ENCODE data around the gene WDR18.

WDR18 gene

DNA sequence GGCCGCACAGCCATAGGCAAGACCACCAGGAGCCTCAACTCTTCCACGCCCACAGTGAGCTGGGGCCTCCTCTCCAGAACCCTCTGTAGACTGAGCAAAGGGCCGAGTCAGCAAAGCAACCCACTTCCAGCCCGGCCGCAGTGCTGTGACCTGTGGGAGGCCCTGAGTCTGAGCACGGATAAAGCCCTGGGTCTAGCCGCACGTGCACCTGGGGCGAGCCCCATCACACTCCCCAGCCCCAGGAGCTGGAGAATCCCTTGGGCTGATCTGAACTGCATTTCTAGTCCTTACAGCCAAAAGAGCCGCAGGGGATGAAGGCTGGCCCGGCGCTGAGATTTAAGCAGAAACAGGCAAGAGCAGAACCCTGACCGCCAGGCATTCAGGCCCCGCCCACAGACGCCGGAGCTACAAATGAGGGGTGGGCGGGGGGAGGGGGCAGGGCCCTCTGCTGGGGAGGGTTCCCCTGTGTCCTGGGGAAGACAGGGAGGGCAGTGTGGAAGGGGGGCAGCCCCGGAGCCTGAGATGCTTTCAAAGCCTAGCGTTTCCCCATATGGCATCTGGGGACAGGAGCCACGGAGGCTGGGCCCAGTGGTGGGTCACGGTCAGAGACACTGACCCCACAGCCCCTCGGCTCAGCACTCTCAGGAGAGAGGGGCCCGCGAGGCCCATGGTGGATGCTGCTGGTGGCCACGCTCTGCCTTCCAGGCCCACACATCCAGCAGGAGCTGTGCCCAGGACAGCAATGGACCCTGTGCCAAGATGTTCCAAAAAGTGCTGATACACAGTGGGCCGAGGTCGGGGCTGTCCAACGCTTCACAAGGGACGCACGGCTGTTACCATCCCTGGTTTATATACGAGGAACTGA lies 31.9 kb downstream of the WDR18 start:
- Histone ChIP-seq H3K27me3 (ENCODE audit: insufficient read depth, low read length, poor library complexity, severe bottlenecking) (peaks cover 4% of the 10 kb centered on the region), H3K4me1 (ENCODE audit: insufficient read depth, low read length, poor library complexity, severe bottlenecking) (peaks cover 26% of the 10 kb centered on the region), H3K9ac (ENCODE audit: low read depth, low read length, poor library complexity, severe bottlenecking) (no peak overlapping the region), H3K9me3 (ENCODE audit: insufficient read depth, low read depth, low read length) (no peaks in the 10 kb centered on the region), H4K20me1 (ENCODE audit: insufficient read depth, low read length, poor library complexity, severe bottlenecking) (peaks cover 75% of the 10 kb centered on the region), H3K9me2 (replicated peaks; ENCODE audit: low read depth, low read length) (no peaks in the 10 kb centered on the region), H2AFZ (ENCODE audit: low read length) (no peak overlapping the region), H3K4me3 (ENCODE audit: low read length, poor library complexity, severe bottlenecking) (no peak overlapping the region), H3F3A (ENCODE audit: low read depth) (no peaks in the 10 kb centered on the region), H3K36me3 (ENCODE audit: insufficient read depth, low read length) (peaks cover 17% of the 10 kb centered on the region; the same call in 1 of the 2 replicates), H3K79me2 (ENCODE audit: insufficient read depth, low read length) (peaks cover 77% of the 10 kb centered on the region), H3K4me2 (ENCODE audit: low read depth, low read length, poor library complexity, severe bottlenecking) (peak overlapping the region; percentile 97)
- TF ChIP-seq, protein P1, sequence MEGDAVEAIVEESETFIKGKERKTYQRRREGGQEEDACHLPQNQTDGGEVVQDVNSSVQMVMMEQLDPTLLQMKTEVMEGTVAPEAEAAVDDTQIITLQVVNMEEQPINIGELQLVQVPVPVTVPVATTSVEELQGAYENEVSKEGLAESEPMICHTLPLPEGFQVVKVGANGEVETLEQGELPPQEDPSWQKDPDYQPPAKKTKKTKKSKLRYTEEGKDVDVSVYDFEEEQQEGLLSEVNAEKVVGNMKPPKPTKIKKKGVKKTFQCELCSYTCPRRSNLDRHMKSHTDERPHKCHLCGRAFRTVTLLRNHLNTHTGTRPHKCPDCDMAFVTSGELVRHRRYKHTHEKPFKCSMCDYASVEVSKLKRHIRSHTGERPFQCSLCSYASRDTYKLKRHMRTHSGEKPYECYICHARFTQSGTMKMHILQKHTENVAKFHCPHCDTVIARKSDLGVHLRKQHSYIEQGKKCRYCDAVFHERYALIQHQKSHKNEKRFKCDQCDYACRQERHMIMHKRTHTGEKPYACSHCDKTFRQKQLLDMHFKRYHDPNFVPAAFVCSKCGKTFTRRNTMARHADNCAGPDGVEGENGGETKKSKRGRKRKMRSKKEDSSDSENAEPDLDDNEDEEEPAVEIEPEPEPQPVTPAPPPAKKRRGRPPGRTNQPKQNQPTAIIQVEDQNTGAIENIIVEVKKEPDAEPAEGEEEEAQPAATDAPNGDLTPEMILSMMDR (conservative IDR thresholded peaks at IDR 0.05; ENCODE audit: low read length), result no peak
- TF ChIP-seq EZH2phosphoT487 (IDR thresholded peaks at IDR 0.05; ENCODE audit: borderline replicate concordance), result no peak

DNA sequence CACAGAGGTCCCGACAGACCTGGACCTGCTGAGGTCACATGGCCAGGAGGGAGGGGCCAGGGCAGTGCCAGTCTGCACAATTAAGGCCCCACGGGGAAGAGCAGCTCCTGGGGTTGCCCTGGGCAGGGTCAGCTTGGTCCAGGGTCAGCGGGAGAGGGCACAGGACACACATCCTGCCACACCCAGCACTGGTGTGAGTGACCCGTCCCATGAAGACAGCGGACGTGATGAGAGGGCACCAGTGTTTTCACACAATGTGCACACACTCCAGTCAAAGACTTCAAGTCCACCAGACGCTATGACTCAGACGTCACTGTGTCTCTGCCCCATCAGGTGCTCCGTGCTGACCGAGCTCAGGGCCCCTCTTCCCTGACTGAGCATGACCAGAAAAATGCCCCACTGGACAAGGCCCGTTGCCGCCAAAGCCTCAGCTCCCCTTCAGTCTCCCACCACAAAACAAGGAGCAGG lies 32.5 kb downstream of the WDR18 start:
- no peaks in the 10 kb centered on the region for H3K9me3 ChIP-seq (ENCODE audit: insufficient read depth, low read depth, low read length)
- peaks cover 77% of the 10 kb centered on the region for H3K79me2 ChIP-seq (ENCODE audit: insufficient read depth, low read length)
- TF ChIP-seq, protein P1 (conservative IDR thresholded peaks at IDR 0.05; ENCODE audit: low read length), result no peak
- no peak for TF ChIP-seq EZH2phosphoT487 (IDR thresholded peaks at IDR 0.05; ENCODE audit: borderline replicate concordance)
- H3K4me1 ChIP-seq (ENCODE audit: insufficient read depth, low read length, poor library complexity, severe bottlenecking), result peaks cover 26% of the 10 kb centered on the region
- H3K27me3 ChIP-seq (ENCODE audit: insufficient read depth, low read length, poor library complexity, severe bottlenecking), result peaks cover 4% of the 10 kb centered on the region
- no peaks in the 10 kb centered on the region for H3K9me2 ChIP-seq (replicated peaks; ENCODE audit: low read depth, low read length)
- H3K4me3 ChIP-seq (ENCODE audit: low read length, poor library complexity, severe bottlenecking), result peak overlapping the region; percentile 99
- peaks cover 17% of the 10 kb centered on the region; the same call in 1 of the 2 replicates for H3K36me3 ChIP-seq (ENCODE audit: insufficient read depth, low read length)
- peak overlapping the region; percentile 97 for H3K4me2 ChIP-seq (ENCODE audit: low read depth, low read length, poor library complexity, severe bottlenecking)
- peaks cover 2% of the 10 kb centered on the region; the same call in 1 of the 2 replicates for H3F3A ChIP-seq (ENCODE audit: low read depth)
- peaks cover 75% of the 10 kb centered on the region for H4K20me1 ChIP-seq (ENCODE audit: insufficient read depth, low read length, poor library complexity, severe bottlenecking)
- no peak overlapping the region for H2AFZ ChIP-seq (ENCODE audit: low read length)
- peak overlapping the region; percentile 97 for H3K9ac ChIP-seq (ENCODE audit: low read depth, low read length, poor library complexity, severe bottlenecking)

DNA sequence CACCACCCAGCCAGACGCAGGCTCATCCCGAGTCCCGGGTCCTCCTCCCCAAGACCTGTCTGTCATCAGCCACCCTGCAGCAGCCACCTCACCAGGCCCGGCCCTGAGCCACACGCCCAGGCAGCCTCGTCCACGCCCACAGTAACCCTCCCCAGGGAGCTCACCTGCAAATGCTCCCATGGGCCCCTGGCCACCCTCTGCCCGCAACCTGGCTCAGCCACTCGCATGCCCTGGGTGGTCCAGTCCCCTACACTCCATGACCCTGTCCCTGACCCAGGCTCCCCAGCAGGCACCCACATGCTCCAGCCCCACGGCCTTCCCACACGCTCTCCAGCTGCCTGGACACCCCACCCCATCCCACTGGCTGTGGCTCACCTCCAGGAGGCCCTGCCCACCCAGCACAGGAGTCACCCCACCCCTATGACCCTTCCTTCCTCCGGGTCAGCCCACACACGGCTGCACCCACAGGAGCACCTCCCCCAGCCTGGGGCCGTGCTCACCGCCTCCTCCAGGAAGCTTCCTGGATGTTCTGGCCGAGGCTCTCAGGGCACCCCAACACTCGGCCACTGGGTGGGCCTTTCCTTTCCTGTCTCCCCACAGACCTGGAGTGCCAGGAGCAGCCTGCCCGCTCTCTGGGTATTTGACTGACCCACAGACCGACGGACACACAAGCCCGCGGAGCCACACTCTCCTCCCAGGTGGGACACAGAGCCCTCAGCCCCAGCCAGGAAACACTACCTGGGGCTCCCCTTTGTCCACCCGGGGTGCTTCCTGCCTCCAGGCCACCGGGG lies 33.2 kb downstream of the WDR18 start:
- H3K27me3 ChIP-seq (ENCODE audit: insufficient read depth, low read length, poor library complexity, severe bottlenecking), result peaks cover 4% of the 10 kb centered on the region
- H2AFZ ChIP-seq (ENCODE audit: low read length), result no peak overlapping the region
- H3K9ac ChIP-seq (ENCODE audit: low read depth, low read length, poor library complexity, severe bottlenecking), result peak overlapping the region; percentile 97
- H3K79me2 ChIP-seq (ENCODE audit: insufficient read depth, low read length), result peaks cover 77% of the 10 kb centered on the region
- H4K20me1 ChIP-seq (ENCODE audit: insufficient read depth, low read length, poor library complexity, severe bottlenecking), result peaks cover 73% of the 10 kb centered on the region
- no peaks in the 10 kb centered on the region for H3K9me3 ChIP-seq (ENCODE audit: insufficient read depth, low read depth, low read length)
- H3K4me3 ChIP-seq (ENCODE audit: low read length, poor library complexity, severe bottlenecking), result peak overlapping the region; percentile 99
- peak overlapping the region; percentile 97 for H3K4me2 ChIP-seq (ENCODE audit: low read depth, low read length, poor library complexity, severe bottlenecking)
- H3K9me2 ChIP-seq (replicated peaks; ENCODE audit: low read depth, low read length), result no peaks in the 10 kb centered on the region
- H3K36me3 ChIP-seq (ENCODE audit: insufficient read depth, low read length), result peaks cover 13% of the 10 kb centered on the region; the same call in 1 of the 2 replicates
- peaks cover 26% of the 10 kb centered on the region for H3K4me1 ChIP-seq (ENCODE audit: insufficient read depth, low read length, poor library complexity, severe bottlenecking)
- TF ChIP-seq, protein P1 (conservative IDR thresholded peaks at IDR 0.05; ENCODE audit: low read length), result no peak
- TF ChIP-seq EZH2phosphoT487 (IDR thresholded peaks at IDR 0.05; ENCODE audit: borderline replicate concordance), result no peak
- H3F3A ChIP-seq (ENCODE audit: low read depth), result peaks cover 4% of the 10 kb centered on the region; the same call in 1 of the 2 replicates

All from Loucy (cell line).